Body of pancreas (tissue), 4 donors: ENCODE data around the gene SEL1L3. TPM values are rescaled to one million over a fixed set of nuclear protein-coding genes. Genes with fewer than 3 reads are reported as not detected.

Experiments used
- ATAC-seq: fragments of 150-250 bp; one replicate; pipeline ENCODE4 v1.9.1; 2016
- DNase-seq, 4 donors: peaks; one replicate each; pipeline ENCODE4 v3.0.0-alpha.2; 2019
- H3K27ac ChIP-seq, 4 donors: fragments of 200-600 bp; sonication (generic); 1 replicate in 3 of 4; 2 replicates in 1 of 4; pipeline versions ENCODE4 v1.5.1 to v1.6.1; 2016 to 2019; ENCODE audit warnings: mild to moderate bottlenecking in 1 of 4, mixed read lengths in 1 of 4, moderate library complexity in 1 of 4
- H3K27me3 ChIP-seq, 2 donors: fragments of 200-600 bp; sonication (generic); one replicate each; pipeline ENCODE4 v1.6.0; 2016; ENCODE audit warnings: mild to moderate bottlenecking in 1 of 2
- H3K36me3 ChIP-seq, 2 donors: fragments of 200-600 bp; sonication (generic); replicated peaks in 1 of 2; 2 replicates each; pipeline ENCODE4 v1.5.1; 2016; ENCODE audit warnings: low read depth in 2 of 2; ENCODE audit not compliant: insufficient read depth in 1 of 2
- H3K4me1 ChIP-seq: fragments of 200-600 bp; sonication (generic); one replicate; pipeline ENCODE4 v1.6.0; 2016
- H3K4me3 ChIP-seq, 2 donors: fragments of 200-600 bp; sonication (generic); 1 replicate in 1 of 2; 2 replicates in 1 of 2; pipeline ENCODE4 v1.5.1; 2016 to 2019
- H3K9me3 ChIP-seq, 3 donors: fragments of 200-600 bp; sonication (generic); 1 replicate in 2 of 3; 2 replicates in 1 of 3; pipeline ENCODE4 v1.5.1; 2016
- POLR2A ChIP-seq, 3 donors: fragments of 450-650 bp; IDR thresholded peaks; one replicate each; pipeline ENCODE4 v1.6.1; 2016; ENCODE audit warnings: antibody characterized with exemption in 3 of 3, mild to moderate bottlenecking in 2 of 3
- WGBS, 2 donors: methylation state at CpG; one replicate each; pipeline ENCODE4 v1.1.5; 2017; 5-methylcytosine and 5-hydroxymethylcytosine counted together
- intact Hi-C: fragments of 100-400 bp; cut with DNase I; formaldehyde crosslinking; loops from one replicate; pipeline ENCODE4 v1.15.1; 2023
- total RNA-seq, 2 donors: library from RNA; depleted of rRNA; stranded (reverse); fragments of >200 nt; gene quantifications; one replicate each; pipeline ENCODE4 v1.1.0, GENCODE V29; 2016
- TF ChIP-seq, protein P1 (sequence below), 7 experiments: fragments of 450-650 bp in 4 of 7; fragments of 200-600 bp in 3 of 7; sonication (generic) in 3 of 7; IDR thresholded peaks; one replicate each; pipeline ENCODE4 v1.5.1; 2016 to 2019; ENCODE audit warnings: antibody characterized with exemption in 7 of 7

The SEL1L3 gene
- total RNA-seq, 2 donors from 2014 or later: 32.3 to 64.1 TPM

GRCh38 chr4:25888781-25889180, 26.0 kb upstream of the SEL1L3 start:
- Histone ChIP-seq H3K4me3 (no peak overlapping the region), H3K9me3 (no peaks in the 10 kb centered on the region), H3K36me3 (no peaks in the 10 kb centered on the region), H3K27ac (no peak overlapping the region), H3K27me3 (no peaks in the 10 kb centered on the region), H3K4me1 (no peaks in the 10 kb centered on the region)
- ATAC-seq (no peak), DNase-seq (no peak)
- intact Hi-C loops: no loop called here
- TF ChIP-seq POLR2A (IDR thresholded peaks at IDR 0.05): no peak
- TF ChIP-seq, protein P1, sequence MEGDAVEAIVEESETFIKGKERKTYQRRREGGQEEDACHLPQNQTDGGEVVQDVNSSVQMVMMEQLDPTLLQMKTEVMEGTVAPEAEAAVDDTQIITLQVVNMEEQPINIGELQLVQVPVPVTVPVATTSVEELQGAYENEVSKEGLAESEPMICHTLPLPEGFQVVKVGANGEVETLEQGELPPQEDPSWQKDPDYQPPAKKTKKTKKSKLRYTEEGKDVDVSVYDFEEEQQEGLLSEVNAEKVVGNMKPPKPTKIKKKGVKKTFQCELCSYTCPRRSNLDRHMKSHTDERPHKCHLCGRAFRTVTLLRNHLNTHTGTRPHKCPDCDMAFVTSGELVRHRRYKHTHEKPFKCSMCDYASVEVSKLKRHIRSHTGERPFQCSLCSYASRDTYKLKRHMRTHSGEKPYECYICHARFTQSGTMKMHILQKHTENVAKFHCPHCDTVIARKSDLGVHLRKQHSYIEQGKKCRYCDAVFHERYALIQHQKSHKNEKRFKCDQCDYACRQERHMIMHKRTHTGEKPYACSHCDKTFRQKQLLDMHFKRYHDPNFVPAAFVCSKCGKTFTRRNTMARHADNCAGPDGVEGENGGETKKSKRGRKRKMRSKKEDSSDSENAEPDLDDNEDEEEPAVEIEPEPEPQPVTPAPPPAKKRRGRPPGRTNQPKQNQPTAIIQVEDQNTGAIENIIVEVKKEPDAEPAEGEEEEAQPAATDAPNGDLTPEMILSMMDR (IDR thresholded peaks at IDR 0.05): no peak

DNA sequence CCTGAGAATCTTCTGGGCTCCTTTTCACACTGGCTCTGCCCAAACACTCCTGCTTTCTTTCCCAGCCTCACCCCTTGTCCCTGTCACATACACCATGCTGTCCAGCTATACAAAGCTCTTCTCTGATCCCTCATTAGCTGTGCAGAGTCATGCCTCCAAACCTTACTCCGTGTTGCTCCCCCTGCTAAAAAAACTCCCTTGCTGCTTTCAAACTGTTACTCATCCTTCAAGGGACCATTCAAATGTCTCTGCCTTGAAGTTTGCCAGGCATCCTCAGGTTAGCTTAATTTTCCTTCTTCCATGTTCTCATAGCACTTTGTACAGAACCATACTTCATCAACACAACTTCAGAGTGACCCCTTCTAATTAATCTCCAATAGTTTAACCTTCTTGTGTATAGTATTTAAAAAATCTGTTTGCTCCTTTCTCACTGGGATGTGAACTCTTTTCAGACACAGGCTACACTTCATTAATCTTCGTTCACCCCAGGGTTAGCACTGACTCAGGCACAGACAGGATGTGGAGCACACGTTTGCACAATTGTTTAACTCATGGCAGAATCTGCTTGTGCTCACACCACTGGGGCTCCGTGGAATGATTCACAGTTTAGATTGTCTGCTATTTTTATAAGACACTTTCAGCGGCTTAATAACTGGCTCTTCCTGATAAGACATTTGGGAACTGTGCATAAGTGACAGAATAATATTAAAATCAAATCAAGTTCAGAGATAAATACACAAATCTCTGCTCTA, 21.4 kb upstream of the SEL1L3 start:
- Histone ChIP-seq H3K36me3 (no peaks in the 10 kb centered on the region), H3K27me3 (no peaks in the 10 kb centered on the region), H3K27ac (no peak overlapping the region), H3K4me1 (no peaks in the 10 kb centered on the region), H3K9me3 (no peaks in the 10 kb centered on the region), H3K4me3 (no peak overlapping the region)
- 46 to 48% methylated on average over 5 of the region's 5 CpGs for WGBS, 2 donors
- TF ChIP-seq POLR2A (IDR thresholded peaks at IDR 0.05): no peak
- TF ChIP-seq, protein P1 (IDR thresholded peaks at IDR 0.05): no peak
- ATAC-seq: no peak
- no peak for DNase-seq
- intact Hi-C loops: no loop called here

DNA sequence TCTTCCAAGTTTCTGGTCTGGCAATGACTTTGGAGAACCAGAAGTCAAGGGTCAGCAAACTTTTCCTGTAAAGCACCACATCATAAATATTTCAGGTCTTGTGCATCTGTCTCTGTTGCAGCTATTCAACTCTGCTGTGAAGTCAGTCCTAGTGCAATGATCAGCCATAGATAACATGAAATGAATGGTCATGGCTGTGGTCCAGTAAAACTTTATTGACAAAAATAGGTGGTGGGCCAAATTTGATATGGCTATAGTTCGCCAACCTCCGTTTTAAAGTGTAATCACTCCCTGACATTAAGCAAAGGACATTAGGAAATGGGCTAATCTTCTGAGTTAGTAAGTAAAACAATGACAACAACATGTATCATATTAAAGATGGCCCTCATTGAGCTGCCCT, 20.8 kb upstream of the SEL1L3 start:
- Histone ChIP-seq H3K4me1 (no peaks in the 10 kb centered on the region), H3K36me3 (no peaks in the 10 kb centered on the region), H3K4me3 (no peak overlapping the region), H3K27me3 (no peaks in the 10 kb centered on the region), H3K9me3 (no peaks in the 10 kb centered on the region), H3K27ac (no peak overlapping the region)
- 72 to 77% methylated on average over 2 of the region's 2 CpGs for WGBS, 2 donors
- ATAC-seq (no peak), DNase-seq (no peak)
- TF ChIP-seq, protein P1 (IDR thresholded peaks at IDR 0.05): no peak
- TF ChIP-seq POLR2A (IDR thresholded peaks at IDR 0.05): no peak
- intact Hi-C loops: no loop called here

DNA sequence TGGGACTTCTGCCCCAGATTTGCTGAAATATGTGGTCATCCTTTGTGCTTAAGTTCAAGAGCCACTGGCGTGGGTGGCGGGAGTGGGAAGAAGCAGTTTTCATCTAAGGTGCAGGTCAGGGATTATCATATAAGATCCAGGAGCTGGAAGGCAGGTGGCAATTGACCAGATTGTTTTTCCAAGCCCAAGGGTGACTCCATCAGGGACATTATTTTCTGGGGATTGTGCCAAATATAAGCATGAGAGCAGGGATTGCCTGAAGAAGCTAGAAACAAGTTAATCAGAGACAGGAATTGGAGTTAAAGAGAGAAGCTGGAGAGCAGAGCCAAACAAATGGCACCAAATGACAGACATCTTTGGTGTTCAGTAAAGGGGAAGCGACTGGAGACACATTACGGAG, 19.4 kb upstream of the SEL1L3 start:
- H3K9me3 ChIP-seq: no peaks in the 10 kb centered on the region
- H3K27ac ChIP-seq: no peak overlapping the region
- ATAC-seq: no peak
- no peak for DNase-seq
- H3K27me3 ChIP-seq: no peaks in the 10 kb centered on the region
- TF ChIP-seq POLR2A (IDR thresholded peaks at IDR 0.05): no peak
- TF ChIP-seq, protein P1 (IDR thresholded peaks at IDR 0.05): no peak
- no peaks in the 10 kb centered on the region for H3K4me1 ChIP-seq
- H3K36me3 ChIP-seq: no peaks in the 10 kb centered on the region
- 87 to 94% methylated on average over 4 of the region's 4 CpGs for WGBS, 2 donors
- no peak overlapping the region for H3K4me3 ChIP-seq
- intact Hi-C loops: no loop called here

DNA sequence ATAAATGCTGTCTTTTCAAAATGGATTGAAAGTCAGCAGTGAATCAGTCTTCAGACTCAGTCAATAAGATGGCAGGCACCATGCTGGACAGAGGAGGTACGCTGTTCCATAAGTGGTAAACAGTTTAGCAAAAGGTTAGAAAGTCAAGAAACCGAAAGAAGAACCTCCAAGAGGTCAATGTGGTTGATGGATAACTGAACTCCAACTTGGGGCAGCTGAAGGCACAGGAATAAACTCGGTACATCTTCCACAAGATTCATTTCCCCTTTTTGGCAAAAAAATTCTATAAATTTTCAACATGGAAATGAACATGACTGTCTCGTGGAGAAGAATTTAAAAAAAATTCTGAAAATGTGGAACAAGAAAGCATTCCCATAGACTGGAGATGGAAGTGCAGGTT, 18.4 kb upstream of the SEL1L3 start:
- DNase-seq: no peak
- Histone ChIP-seq H3K36me3 (no peaks in the 10 kb centered on the region), H3K27me3 (no peaks in the 10 kb centered on the region), H3K4me1 (no peaks in the 10 kb centered on the region), H3K9me3 (no peaks in the 10 kb centered on the region), H3K4me3 (no peak overlapping the region), H3K27ac (no peak overlapping the region)
- no peak for TF ChIP-seq POLR2A (IDR thresholded peaks at IDR 0.05)
- TF ChIP-seq, protein P1 (IDR thresholded peaks at IDR 0.05): no peak
- intact Hi-C loops: no loop called here
- 78 to 93% methylated on average over 4 of the region's 4 CpGs for WGBS, 2 donors
- no peak for ATAC-seq
